Fibroblast of skin of scalp (primary cell): ENCODE data around the gene BRI3.
"Not testable (repeated sequence)": the region's sequence is repeated elsewhere in the genome, so short reads cannot be mapped to it uniquely, and the experiment has no call there.

ENCODE experiments used
- DNase-seq: peaks from one replicate; pipeline ENCODE4 v3.0.0-alpha.2; 2013

The BRI3 gene

DNA sequence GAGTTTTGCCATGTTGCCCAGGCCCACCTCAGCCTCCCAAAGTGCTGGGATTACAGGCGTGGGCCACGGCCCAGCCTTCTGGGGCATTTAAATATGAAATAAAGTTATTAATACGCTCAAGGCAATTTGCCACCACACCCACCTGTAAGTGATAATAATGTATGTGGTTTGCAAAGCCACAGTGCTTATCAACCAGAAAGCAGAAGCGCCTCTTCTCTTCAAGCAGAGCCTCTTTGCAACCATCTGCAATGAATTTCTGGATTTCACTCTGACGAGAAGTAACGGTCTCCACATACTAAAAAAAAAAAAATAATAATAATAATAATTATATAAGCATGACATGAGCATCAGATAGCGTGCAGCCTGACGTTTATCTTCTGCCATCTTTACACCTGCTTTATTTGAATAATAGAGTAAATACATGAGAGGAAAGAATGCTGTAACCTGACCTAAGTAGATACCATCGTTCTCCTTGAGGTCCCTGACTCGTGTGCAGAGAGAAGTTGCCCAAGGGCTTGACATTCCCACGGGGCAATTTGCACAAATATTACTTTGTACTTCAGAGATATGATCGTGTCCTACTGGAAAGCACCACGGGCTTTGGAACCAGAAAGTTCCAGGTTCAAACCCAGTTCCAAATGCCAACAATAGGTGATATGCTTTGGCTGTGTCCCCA, 34.0 kb downstream of the BRI3 start:
- no peak for DNase-seq

DNA sequence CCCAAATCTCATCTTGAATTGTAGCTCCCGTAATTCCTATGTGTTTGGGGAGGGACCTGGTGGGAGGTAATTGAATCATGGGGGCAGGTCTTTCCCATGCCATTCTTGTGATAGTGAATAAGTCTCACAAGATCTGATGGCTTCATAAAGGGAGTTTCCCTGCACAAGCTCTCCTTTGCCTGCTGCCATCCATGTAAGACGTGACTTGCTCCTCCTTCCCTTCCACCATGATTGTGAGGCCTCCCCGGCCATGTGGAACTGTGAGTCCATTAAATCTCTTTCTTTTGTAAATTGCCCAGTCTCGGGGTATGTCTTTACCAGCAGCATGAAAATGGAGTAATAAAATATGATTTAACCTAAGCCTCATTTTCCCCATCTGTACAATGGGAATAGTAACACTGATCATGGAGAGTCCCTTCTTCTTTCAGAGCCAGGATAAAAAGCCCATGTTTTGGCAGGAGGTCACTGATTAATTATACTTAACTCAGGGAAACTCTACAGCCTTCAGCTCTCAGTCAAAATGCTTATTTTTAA, 34.6 kb downstream of the BRI3 start:
- not testable (repeated sequence) for DNase-seq

DNA sequence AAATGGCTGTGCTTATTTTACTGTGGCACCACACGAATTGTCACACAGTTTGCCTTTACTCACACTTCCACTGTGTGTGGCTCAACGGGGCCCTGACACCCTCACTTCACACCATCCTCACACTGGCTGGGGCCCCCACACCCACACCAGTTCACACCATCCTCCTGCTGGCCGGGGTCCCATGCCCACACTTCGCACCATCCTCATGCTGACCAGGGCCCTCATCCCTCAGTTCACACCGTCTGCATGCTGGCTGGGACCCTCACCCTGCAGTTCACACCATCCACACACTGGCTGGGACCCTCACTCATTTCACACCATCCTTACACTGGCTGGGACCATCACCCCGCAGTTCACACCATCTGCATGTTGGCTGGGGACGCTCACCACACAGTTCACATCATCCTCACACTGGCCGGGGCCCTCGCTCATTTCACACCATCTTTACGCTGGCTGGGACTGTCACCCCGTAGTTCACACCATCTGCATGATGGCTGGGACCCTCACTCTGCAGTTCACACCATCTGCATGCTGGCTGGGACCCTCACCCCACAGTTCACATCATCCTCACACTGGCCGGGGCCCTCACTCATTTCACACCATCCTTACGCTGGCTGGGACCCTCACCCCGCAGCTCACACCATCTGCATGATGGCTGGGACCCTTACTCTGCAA, 36.0 kb downstream of the BRI3 start:
- DNase-seq: no peak

DNA sequence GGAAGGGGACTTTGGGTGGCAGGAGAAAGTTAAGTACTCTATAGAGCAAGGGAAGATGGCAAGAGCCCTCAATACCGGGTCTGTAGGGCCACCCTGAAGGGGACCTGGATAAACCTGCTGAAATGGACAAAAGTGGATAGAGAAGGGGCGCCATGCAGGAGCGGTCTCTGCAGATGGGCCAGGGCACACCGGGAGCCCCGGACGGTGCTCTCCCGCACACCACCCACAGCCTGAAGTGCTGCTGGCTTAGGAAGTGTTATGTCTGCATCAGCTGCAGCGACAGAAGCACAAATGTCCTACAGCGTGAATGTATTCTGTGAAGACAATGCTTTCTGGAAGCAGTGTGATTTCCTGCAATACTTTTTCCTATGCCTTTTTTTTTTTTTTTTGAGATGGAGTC, 37.7 kb downstream of the BRI3 start:
- no peak for DNase-seq

DNA sequence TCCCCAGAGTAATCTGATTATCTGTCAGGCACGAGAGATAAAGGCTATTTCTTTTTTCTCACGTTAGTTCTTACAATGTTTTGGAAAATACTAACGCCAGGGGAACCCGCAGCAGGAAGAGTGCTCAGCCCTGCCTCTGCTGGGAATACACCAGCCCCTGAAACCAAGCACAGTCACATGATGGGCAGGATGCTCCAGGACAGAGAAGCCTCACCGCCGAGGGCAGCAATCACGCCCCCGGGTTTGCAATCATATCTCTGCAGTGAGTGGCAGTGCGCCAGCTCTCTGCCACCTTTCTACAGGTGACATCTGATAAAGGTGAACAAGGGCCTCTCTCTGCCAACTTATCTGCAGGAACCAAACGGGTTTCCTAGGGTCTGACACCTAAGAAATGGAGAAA, 39.8 kb downstream of the BRI3 start:
- DNase-seq: no peak

DNA sequence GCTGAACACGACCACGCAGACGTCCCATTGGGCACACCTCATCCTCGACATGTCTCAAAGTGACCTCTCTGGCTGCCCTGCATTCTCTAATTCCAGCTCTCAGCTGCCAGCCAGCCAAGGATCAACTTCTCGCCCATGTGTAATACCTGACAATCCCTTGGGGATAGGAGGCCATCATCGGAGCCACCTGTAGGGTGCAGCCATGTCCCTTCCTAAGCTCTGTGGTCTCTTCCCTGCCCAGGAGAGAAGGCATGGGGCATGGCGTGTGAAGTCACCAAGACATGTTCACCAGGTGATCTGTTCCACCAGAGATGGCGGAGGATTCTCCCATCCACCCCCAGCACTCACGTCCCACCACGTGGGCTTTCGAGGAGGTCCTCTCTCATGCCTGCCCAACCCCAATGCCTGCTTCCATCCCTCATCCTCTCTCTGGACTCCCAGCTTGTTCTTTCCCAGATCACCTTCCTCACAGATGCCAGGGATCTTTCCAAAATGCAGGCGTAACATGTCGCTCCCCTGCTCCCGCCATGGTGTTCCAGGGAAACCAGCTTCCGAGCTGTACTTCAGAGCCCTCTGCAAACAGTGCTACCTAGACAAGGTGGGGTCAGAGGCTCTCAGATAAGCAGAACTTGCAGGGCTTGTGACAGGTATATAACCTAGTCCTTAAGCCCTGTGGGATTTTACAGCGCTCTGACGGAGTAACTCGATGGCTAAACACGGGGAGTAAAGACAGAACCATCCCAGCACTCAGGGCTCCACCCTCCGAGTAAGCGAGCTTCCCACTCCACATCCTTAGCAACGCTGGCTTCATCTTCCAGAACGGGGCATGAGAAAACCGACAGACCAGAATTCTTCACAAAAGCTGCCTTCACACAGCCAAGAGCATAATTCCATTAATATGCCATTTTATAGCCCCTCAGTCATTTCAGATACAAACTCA, 41.1 kb downstream of the BRI3 start:
- DNase-seq: no peak

DNA sequence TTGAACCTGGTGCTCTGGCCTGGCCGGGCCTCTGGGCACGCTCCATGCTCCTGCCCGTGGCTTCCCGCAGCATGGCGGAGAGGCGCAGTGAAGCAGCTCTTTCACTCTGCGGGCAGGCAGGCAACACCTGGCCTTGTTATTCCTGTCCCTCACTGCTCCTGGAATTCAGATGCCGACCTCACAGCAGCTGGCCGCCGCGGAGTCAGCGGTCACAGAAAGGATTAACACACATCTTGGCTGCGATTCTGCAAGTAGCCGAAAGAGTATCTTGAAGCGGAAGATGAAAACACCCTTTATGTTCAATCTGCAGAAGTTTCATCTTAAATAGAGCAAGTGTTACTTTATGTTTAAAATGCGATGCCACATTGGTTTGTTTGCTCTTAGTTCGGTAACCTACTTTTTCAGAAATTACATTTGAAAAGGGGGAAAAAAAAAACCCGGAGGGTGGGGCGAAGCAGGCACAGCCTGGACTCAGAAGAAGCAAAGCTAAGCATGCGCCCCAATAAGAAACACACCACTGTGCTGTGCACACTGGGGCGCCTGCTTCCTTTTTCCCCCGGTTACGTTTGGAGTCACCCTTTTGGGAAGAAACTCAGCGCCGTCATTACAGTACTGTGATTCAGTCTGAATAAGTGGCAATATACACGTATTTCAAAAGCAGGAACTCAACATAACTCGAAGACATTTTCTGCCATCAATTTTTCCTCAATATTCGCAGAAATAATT, 42.3 kb downstream of the BRI3 start:
- DNase-seq: no peak

DNA sequence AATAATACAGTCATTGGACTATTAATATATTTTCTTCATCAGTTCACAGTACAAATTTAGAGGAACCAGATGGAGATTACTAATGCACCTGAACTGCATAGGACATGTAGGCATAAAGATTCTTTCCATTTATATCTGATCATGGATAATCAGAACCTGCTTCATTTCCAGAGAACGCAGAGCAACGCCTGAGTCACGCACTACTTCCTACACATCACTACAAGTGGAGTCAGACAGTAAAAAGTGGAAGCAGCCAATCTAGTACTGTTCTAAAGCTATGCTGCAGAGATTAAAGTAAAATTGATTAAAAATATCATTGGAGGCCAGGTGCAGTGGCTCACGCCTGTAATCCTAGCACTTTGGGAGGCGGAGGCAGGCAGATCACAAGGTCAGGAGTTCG, 43.3 kb downstream of the BRI3 start:
- no peak for DNase-seq

DNA sequence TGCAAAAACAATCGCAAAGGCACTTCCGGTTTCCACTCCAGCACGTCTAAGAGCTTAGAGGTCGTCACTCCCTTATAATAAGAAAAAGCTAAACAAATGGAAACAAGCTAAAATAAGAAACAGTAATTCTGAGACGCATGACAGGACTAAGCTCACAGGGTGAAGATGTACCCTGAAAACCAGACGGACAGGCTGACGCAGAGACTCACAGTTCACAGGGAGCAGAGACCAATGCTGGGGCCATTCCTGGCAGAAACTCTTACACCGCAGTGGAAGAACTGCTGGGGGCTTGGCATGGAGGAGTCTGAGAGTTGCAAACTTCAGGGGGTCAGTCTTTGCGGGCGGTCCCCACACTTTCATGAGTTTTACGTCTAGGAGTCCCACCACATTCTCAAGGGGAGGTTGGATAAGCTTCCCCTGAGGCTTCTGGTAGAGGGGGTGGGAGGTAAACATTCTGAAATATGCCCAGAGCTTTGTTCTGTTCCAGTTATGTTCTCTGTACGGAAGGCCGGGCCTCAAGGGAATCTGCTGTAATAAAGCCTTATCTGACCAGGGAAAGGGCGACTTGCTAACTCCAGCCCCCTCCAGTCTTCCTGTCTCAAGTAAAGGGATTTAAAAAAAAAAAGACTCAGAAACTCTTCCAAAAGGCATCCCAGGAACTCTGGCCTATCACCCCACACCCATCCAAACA, 47.8 kb downstream of the BRI3 start:
- peak; percentile 72 for DNase-seq

DNA sequence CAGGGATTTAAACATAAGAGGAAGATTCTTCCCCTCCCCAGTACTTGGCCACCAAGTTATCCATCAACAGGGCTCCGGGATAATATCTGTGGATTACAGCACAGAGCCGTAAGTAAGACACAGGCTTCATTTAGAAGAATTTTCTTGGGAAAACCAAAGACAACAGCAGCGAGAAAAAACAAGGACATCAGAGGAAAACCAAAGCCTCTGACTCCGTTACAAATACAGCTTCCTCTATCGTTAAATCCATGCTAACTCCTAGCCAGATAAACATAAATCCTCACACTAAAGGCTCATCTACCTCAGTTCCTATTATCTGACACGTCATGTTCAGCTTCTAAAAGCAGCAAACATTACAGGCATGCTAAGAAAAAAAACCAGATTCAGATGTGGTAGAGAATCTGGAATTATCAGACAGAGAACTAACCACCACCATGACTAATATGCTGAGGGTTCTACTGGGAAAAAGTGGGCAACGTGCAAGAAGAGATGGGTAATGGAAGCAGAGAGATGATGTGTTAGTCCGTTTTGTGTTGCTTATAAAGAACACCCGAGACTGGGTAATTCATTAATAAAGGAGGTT, 48.4 kb downstream of the BRI3 start:
- DNase-seq: peak; percentile 65

DNA sequence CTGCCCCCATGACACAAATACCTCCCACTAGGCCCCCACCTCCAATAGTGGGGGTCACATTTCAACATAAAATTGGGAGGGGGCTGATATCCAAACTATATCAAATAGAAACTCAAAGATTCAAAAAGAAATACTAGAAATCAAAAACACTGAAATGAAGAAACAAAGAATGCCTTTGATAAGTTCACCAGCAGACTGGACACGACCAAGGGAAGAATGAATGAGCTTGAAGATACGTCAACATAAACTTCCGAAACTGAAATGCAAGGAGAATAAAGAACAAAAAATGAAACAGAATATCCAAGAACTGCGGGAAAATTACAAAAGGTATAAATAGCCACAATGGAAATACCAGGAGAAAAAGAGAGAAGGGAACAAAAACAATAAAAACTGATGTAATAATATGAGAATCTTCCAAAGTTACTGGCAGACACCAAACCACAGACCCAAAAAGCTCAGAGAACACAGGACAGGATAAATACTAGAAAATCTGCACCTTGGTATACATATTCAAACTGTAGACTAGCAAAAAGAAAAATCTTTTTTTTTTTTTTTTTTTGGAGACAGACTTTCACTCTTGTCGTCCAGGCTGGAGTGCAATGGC, 49.5 kb downstream of the BRI3 start:
- DNase-seq: no peak

DNA sequence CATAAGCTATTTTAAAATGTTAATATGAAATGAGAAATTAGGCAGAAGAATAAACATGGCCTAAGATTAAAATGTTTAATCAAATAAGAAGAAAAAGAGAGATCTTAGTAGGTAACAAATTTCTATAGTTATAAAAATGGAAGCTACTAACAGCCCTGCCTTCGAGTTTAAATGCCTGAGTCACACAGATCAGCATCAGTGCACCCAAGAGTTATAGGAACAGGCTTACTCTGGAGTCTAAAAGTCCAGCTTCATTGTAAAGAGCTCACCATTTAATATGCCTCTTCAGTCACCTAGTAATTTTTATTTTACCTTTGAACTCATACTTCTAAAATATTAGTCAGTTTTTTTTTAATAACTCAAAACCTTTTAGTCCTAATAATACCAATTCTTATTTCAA, 52.6 kb downstream of the BRI3 start:
- DNase-seq: no peak

DNA sequence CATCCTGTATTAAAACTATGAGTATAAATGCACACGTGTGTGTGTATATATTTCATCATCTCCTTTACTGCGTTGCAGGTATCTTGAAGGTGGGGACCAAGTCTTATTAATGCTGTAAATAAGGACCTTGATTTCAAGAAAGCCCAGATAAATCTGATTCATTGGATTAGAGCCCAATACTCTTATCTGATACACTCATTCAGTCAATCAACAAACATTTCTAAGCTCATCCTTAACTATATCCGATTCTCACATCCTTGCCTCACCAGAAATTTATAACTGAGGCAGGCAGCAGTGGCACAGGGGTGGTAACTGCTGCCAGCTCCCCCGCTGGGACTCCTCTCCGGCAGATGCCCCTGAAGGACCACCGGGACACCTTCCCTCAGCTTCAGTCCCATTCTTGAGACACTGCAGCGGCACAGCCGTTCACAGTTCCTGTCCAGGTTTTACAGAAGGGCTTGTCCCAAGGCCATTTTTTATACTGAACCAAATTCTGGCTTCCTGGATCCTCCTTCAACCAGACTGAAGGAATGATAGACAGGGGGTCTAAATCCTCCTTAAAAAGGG, 54.0 kb downstream of the BRI3 start:
- no peak for DNase-seq

DNA sequence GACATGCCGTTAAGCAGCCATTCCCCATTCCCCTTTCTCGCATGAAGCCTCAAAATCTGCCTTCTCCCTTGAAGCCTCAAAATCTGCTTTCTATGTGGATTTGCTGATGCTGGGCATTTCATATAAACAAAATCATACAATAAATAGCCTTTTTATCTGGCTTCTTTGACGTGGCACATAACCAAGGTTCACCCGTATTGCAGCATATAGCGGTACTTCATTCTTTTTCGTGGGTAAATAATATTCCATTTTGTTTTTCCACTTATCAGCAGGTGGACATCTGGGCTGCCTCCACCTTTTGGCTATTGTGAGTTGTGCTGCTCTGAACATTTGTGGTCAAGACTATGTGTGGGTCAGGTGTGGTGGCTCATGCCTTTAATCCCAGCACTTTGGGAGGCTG, 57.0 kb downstream of the BRI3 start:
- no peak for DNase-seq

DNA sequence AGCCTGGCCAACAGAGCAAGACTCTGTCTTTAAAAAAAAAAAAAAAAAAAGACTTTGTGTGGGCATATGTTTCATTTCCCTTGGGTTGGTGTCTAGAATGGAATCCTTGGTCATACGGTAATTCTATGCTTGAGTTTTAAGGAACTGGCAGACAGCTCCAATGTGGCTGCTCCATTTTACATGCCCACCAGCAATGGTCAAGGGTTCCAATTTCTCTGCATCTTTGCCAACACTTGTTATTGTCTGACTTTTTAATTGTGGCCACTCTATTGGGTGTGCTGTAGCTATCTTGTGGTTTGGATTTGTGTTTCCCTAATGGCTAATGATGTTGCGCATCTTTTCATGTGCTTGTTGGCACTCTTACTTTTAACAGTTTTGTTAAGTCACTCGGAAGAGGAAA, 57.6 kb downstream of the BRI3 start:
- DNase-seq: no peak

DNA sequence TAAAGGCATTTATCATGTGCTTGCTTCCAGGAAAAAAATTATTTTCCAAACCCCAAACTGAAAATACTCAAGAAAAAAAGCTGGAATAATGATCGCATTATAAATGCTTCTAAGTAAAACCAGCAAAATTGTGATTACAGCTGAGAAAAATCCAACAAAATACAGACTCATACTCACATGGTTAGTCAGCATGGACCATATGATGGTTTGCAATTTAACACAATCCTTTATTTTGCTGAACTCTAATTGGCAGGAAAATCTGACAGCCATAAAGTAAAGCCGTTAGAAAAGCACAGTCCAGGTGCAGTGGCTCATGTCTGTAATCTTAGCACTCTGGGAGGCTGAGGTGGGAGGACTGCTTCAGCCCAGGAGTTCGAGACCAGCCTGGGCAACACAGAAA, 59.6 kb downstream of the BRI3 start:
- peak; percentile 67 for DNase-seq
